MM.1S (cell line): Measurements from ENCODE around the gene UQCC2.

Experiments used
- DNase-seq: peaks from one replicate; pipeline ENCODE4 v3.0.0-alpha.2; 2015
- H2AFZ ChIP-seq: fragments of 300-600 bp; sonication (generic); 2 replicates; pipeline ENCODE4 v1.6.0; 2016; ENCODE audit warnings: antibody characterized with exemption, low read length
- H3F3A ChIP-seq: fragments of 300-600 bp; sonication (generic); 2 replicates; pipeline ENCODE4 v1.6.1; 2016; ENCODE audit warnings: mild to moderate bottlenecking, antibody characterized with exemption, low read length, moderate library complexity, mixed read lengths; ENCODE audit not compliant: insufficient read depth
- H3K27ac ChIP-seq: fragments of 300-600 bp; sonication (generic); 2 replicates; pipeline ENCODE4 v1.5.1; 2016; ENCODE audit warnings: mild to moderate bottlenecking, low read length
- H3K27me3 ChIP-seq: fragments of 300-600 bp; sonication (generic); replicated peaks from 2 replicates; pipeline ENCODE4 v1.6.0; 2016; ENCODE audit warnings: low read length; ENCODE audit not compliant: insufficient read depth
- H3K36me3 ChIP-seq: fragments of 300-600 bp; sonication (generic); replicated peaks from 2 replicates; pipeline ENCODE4 v1.6.1; 2016; ENCODE audit warnings: mild to moderate bottlenecking, low read length, mixed read lengths; ENCODE audit not compliant: insufficient read depth
- H3K4me1 ChIP-seq: fragments of 300-600 bp; sonication (generic); 2 replicates; pipeline ENCODE4 v1.6.1; 2016; ENCODE audit warnings: low read length, mixed read lengths
- H3K4me2 ChIP-seq: fragments of 300-600 bp; sonication (generic); 2 replicates; pipeline ENCODE4 v1.6.0; 2016; ENCODE audit warnings: low read depth, low read length
- H3K4me3 ChIP-seq: fragments of 300-600 bp; sonication (generic); 2 replicates; pipeline ENCODE4 v1.5.1; 2016; ENCODE audit warnings: low read length, mixed read lengths
- H3K79me2 ChIP-seq: fragments of 300-600 bp; sonication (generic); 2 replicates; pipeline ENCODE4 v1.6.1; 2016; ENCODE audit warnings: mixed run types, low read length, mixed read lengths
- H3K9ac ChIP-seq: fragments of 300-600 bp; sonication (generic); 2 replicates; pipeline ENCODE4 v1.6.1; 2016; ENCODE audit warnings: low read length, mixed read lengths
- H3K9me2 ChIP-seq: fragments of 300-600 bp; sonication (generic); replicated peaks from 2 replicates; pipeline ENCODE4 v1.6.1; 2016; ENCODE audit warnings: mild to moderate bottlenecking, low read length, mixed read lengths; ENCODE audit not compliant: insufficient read depth
- H3K9me3 ChIP-seq: fragments of 300-600 bp; sonication (generic); replicated peaks from 2 replicates; pipeline ENCODE4 v1.6.1; 2016; ENCODE audit warnings: mild to moderate bottlenecking, low read length, mixed read lengths; ENCODE audit not compliant: insufficient read depth
- H4K20me1 ChIP-seq: fragments of 300-600 bp; sonication (generic); 2 replicates; pipeline ENCODE4 v1.6.1; 2016; ENCODE audit warnings: mild to moderate bottlenecking, low read length, moderate library complexity, mixed read lengths; ENCODE audit not compliant: insufficient read depth
- EZH2 ChIP-seq: fragments of 300-600 bp; sonication (generic); optimal IDR thresholded peaks from 2 replicates; pipeline ENCODE3; 2017; ENCODE audit warnings: low read depth, mild to moderate bottlenecking, antibody characterized with exemption, low read length, mixed read lengths
- EZH2phosphoT487 ChIP-seq: fragments of 300-600 bp; sonication (generic); IDR thresholded peaks from 2 replicates; pipeline ENCODE4 v1.6.1; 2018; ENCODE audit warnings: antibody characterized with exemption, low read length
- TF ChIP-seq, protein P1 (sequence below): fragments of 300-600 bp; sonication (generic); IDR thresholded peaks from 2 replicates; pipeline ENCODE4 v1.5.1; 2016; ENCODE audit warnings: antibody characterized with exemption, low read length, mixed read lengths

The UQCC2 gene

DNA sequence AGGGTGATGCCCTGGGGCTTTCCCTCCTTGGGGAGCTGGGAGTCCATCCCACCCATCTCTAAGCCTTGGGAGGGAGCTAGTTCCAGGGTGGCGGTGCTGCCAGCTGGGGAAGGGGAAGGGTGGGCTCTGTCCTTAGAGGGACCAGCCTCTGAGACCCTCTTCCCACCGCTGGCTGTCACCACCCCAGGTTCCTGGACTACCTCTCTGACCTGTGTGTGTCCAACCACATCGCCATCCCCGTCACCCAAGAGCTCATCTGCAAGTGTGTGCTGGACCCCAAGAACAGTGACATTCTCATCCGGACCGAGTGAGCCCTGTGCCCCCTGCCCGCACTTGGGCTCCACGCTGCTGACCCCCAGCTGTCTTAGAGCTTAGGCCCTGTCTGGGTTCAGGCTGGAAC is 43.2 kb downstream of the UQCC2 start:
- TF ChIP-seq EZH2 (no peak), EZH2phosphoT487 (no peak)
- TF ChIP-seq, protein P1, sequence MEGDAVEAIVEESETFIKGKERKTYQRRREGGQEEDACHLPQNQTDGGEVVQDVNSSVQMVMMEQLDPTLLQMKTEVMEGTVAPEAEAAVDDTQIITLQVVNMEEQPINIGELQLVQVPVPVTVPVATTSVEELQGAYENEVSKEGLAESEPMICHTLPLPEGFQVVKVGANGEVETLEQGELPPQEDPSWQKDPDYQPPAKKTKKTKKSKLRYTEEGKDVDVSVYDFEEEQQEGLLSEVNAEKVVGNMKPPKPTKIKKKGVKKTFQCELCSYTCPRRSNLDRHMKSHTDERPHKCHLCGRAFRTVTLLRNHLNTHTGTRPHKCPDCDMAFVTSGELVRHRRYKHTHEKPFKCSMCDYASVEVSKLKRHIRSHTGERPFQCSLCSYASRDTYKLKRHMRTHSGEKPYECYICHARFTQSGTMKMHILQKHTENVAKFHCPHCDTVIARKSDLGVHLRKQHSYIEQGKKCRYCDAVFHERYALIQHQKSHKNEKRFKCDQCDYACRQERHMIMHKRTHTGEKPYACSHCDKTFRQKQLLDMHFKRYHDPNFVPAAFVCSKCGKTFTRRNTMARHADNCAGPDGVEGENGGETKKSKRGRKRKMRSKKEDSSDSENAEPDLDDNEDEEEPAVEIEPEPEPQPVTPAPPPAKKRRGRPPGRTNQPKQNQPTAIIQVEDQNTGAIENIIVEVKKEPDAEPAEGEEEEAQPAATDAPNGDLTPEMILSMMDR = no peak
- H3K36me3 ChIP-seq = no peaks in the 10 kb centered on the region
- H3K4me1 ChIP-seq = no peaks in the 10 kb centered on the region
- H3K79me2 ChIP-seq = no peaks in the 10 kb centered on the region
- no peaks in the 10 kb centered on the region for H3F3A ChIP-seq
- no peak overlapping the region for H3K9ac ChIP-seq
- DNase-seq = no peak
- no peaks in the 10 kb centered on the region for H3K9me2 ChIP-seq
- no peaks in the 10 kb centered on the region for H3K27me3 ChIP-seq
- no peak overlapping the region for H3K27ac ChIP-seq
- H2AFZ ChIP-seq = no peak overlapping the region
- H3K9me3 ChIP-seq = no peaks in the 10 kb centered on the region
- no peak overlapping the region for H3K4me2 ChIP-seq
- no peaks in the 10 kb centered on the region for H4K20me1 ChIP-seq
- H3K4me3 ChIP-seq = no peak overlapping the region

DNA sequence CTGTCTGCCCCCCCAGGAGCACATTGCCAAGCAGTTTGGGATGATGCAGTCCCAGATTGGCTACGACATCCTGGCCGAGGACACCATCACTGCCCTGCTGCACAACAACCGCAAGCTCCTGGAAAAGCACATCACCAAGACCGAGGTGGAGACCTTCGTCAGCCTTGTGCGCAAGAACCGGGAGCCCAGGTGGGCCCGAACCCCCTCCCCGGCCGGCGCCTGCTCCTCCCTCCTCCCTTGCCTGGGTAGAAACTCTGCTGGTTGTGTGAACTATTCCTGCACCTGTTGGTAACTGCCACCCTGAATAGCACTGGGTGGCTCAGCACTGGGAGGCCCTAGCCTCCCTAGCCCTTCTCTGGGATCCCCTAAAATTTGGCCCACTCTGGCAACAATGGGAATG is 43.7 kb downstream of the UQCC2 start:
- Histone ChIP-seq H4K20me1 (no peaks in the 10 kb centered on the region), H3K4me3 (no peak overlapping the region), H3K4me1 (no peaks in the 10 kb centered on the region), H3K36me3 (no peaks in the 10 kb centered on the region), H3F3A (no peaks in the 10 kb centered on the region), H2AFZ (no peak overlapping the region), H3K9me2 (no peaks in the 10 kb centered on the region), H3K27me3 (no peaks in the 10 kb centered on the region), H3K9ac (no peak overlapping the region), H3K4me2 (no peak overlapping the region), H3K27ac (no peak overlapping the region), H3K9me3 (no peaks in the 10 kb centered on the region), H3K79me2 (no peaks in the 10 kb centered on the region)
- no peak for DNase-seq
- TF ChIP-seq, protein P1 = no peak
- TF ChIP-seq EZH2phosphoT487 = no peak
- no peak for TF ChIP-seq EZH2

GRCh38 chr6:33667072-33667471 is 44.4 kb downstream of the UQCC2 start:
- Histone ChIP-seq H4K20me1 (no peaks in the 10 kb centered on the region), H3K4me1 (no peaks in the 10 kb centered on the region), H3K4me2 (no peak overlapping the region), H3F3A (no peaks in the 10 kb centered on the region), H3K27me3 (no peaks in the 10 kb centered on the region), H3K79me2 (no peaks in the 10 kb centered on the region), H2AFZ (no peak overlapping the region), H3K9me2 (no peaks in the 10 kb centered on the region), H3K36me3 (no peaks in the 10 kb centered on the region), H3K27ac (no peak overlapping the region), H3K4me3 (no peak overlapping the region), H3K9ac (no peak overlapping the region), H3K9me3 (no peaks in the 10 kb centered on the region)
- DNase-seq = no peak
- no peak for TF ChIP-seq EZH2
- TF ChIP-seq, protein P1 = no peak
- no peak for TF ChIP-seq EZH2phosphoT487
